GM19238 (cell line): ENCODE data around the gene MKLN1.
"Not testable (repeated sequence)": the region's sequence is repeated elsewhere in the genome, so short reads cannot be mapped to it uniquely, and the experiment has no call there.

Experiments used
- DNase-seq: peaks from one replicate; pipeline ENCODE4 v3.0.0; 2011; ENCODE audit warnings: low spot score; ENCODE audit not compliant: insufficient read length

The MKLN1 gene

DNA sequence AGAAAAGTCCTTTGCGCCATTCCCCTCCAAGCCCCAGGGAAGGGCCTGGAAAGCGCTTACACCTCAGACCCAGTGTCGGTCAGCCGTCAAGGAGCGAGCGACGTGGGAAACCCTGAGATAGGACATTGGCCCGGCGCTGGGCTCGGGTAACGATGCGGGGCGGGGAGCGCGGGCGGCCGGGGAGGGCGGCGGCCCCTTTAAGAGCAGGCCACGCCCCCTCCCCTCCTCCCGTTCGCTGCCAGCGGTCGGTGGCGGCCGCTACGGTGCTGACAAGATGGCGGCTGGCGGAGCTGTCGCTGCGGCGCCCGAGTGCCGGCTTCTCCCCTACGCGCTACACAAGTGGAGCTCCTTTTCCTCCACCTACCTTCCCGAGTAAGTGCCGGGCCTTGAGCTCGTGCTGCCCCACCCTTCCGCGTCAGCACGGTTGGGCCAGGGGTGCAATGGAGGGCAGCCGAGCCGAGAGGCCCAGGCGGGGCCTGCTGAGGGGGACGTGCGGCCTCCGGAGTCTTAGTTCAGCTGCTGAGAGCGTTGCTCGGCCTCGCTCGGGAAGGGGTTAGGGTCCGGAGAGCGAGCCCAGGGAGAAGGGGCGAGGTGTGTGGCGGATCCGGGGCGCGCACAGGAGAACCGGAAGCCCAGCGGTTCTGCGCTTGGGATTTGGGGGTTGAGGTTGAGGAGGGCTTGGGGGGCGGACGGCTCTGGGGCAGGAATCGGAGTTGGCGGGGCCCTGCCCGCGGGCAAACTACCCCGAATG is at the start of gene MKLN1:
Gene MKLN1 (plus strand): TSS at position 251 of the 751 bp plus-strand sequence. CDS start 24 bp downstream, at position 275.
- peak; percentile 80 for DNase-seq

DNA sequence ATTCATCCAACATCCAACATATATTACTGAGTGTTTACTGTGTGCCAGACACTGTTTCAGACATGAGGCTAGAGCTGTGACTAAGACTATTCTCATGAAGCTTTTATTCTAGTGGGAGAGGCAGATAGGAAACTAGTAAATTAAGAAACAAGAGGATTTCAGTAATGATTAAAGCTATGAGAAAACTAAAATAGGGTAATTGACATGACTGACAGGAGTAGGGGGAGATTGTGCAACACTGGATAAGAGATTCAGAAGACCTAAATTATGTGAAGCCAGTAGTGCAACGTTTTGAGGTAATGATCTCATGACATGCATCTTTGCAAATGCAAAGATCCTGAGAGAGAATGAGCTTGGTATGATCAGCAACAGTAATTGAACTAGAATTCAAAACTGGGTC is 48.6 kb upstream of the MKLN1 start:
- DNase-seq, result no peak

DNA sequence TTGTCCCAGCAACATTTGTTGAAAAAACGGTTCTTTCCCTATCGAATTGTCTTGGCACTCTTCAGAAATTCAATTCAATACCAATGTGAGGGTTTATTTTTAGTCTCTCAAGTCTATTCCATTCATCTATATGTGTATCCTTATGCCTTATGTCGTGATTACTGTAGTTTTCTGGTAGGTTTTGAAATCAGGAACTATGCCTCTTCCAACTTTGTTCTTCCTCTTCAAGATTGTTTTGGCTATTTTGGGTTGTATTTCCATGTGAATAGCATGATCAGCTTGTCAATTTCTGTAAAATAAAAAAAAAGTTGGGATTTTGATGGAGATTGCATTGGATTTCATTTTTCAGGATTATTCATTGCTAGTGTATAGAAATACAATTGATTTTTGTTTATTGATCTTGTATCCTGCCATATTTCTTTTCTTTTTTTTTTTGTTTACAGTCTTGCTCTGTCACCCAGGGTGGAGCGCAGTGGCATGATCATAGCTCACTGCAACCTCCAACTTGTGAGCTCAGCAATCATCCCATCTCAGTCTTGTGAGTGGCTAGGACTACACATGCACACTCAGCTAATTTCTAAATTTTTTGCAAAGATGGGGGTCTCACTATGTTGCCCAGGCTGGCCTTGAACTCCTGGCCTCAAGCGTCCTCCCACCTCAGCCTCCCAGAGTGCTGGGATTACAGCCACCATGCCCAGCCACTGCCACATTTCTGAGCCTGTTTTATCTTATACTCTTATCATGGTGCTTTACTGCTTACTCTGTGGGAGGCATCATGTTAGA is 46.2 kb upstream of the MKLN1 start:
- DNase-seq, result no peak

DNA sequence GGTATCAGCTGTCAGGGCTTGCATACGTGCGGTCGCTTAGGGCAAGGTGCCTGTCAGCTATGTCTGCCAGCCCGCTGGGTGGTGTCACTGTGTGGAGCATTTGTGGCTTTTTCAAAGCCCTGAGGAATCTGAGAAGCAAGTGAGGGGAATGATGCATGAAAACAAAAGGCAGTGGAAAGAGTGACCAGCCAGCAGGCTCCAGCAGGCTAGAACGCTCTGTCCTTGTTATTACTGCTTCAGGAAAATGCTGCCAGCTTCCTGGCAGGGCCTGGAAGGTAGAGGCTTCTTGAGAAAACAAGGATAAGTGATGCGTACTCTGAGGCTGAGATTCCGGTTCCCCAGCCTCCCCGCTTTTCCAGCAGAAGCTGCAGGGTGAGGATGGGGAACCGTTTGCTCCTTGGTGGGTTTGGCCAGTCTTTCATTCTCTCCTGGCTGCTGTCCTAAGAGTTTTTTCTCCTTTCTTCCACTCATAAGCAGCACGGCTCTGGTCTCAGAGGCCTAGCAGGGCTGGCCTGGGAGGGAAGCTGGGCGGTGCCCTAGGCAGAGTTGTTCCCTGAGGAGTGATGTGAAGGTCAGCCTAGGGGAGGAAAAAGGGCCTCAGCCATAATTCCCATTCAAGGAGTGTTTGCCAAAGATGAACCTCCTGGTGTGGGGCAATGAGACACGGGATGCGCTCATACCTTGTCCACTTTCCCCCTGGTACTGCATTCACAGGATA is 42.8 kb upstream of the MKLN1 start:
- DNase-seq, result no peak

DNA sequence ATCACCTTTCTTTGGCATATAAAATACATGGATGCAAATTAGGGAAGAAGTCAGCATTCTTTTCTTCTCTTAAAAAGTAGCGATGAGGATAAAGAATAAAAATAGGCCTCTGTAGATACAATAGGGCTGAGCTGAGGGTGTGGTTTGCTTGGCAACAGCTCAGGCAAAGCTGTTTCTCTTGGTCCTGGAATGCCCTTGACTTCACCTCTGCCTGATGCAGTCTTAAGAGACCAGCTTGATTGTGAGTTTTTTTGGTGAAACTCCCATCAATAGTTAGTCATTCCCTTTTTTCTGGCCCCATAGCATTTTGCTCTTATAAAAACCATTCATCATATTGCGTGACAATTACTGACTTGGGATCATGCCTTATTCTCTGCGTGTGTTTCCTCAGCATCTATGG is 42.1 kb upstream of the MKLN1 start:
- no peak for DNase-seq

DNA sequence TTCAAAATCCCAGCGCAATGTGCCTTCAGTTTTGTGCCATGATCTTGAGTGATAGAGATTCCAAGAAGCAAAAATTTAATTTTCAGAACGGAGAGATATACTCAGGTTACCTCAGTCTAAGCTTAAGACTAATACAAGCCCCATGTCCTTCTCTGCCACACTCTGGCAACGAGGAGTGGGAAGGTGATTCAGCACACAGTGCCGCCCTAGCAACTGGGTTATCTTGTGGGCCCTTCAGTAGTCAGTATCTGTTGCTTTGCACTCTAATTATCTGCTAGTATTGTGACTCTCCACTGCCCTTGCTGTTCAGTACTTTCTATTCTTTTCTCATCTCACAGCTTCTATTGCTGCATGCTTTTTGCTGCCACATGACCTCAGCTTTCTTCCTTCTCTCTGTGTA is 39.2 kb upstream of the MKLN1 start:
- DNase-seq, result no peak

DNA sequence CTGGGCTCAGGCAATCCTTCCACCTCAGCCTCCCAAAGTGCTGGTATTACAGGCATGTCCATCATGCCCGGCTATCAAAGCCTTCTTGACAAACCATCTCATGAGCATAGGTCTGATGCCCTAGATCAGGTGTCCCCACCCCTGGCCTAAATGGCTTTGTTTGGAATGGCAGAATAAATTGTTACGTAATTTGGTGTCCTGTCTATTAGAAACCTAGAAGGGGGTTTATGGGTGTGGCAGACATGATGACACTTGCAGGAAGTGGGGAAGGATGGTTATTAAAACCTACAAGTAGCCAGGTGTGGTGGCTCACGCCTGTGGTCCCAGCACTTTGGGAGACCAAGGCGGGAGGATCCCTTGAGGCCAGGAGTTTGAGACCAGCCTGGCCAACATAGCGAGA is 38.6 kb upstream of the MKLN1 start:
- DNase-seq, result no peak

DNA sequence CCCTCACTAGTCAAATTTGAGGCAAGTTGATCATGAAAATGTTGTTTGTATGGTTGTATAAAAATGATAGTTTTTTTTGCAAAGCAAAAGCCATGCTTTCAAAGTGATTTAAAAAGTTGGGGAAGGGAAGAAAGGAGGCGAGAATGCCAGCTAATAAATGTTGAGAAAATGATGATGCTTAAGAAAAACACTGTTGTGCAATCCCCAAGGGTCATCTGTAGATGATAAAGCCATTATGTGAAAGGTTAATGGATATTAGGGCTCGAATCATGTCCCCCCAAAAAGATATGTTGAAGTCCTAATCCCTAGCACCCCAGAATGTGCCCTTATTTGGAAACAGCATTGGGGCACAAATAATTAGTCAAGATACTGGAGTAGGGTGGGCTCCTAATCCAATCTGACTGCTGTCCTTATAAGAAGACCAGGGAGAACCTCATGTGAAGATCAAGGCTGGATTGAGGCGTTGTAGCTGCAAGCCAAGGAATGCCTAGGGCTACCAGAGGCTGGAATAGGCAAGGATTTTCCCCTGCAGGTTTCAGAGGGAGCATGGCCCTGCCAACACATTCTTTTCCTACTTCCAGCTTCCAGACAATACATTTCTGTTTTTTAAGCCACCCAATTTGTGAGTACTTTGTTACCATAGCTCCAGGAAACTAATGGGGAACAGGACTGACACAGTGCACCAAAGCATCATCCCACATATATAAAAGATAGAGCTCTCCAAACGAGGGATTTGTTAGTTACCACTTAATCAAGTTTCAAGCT is 35.4 kb upstream of the MKLN1 start:
- DNase-seq, result no peak

DNA sequence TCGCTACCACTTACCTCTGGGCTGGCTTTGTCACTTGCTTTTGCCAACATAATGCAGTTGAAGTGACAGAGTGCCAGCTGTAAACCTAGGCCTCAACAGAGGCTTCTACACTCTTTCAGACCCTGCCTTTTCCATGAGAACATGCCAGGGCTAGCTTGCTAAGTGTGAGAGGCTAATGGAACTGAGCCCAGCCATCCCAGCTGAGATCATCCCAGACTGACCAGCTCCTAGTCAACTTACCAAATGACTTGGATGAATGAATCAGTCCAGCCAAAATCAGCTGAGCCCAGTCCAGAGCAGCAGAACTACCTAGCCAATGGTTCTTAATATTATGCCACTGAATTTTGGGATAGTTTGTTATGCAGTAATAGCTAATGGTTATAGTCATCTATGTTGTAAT is 34.7 kb upstream of the MKLN1 start:
- no peak for DNase-seq

DNA sequence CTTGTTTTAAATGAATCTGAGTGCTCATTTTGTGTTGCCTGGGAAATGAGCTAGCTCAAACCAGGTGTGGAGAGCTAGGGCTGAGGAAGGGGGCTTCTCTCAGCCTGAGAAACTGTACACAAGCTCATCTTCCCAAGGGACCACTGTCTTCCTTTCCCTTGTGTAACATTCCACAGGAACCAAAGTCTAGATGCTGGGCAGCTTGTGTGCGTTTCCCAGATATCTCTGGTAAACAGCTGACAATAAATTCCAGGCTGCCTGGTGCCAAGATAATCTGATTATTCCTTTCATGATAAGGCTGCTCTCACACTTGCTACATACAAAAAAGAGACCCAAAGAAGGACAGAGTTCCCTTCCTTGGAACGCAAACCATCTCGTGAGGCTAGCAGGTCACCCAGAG is 33.1 kb upstream of the MKLN1 start:
- no peak for DNase-seq

DNA sequence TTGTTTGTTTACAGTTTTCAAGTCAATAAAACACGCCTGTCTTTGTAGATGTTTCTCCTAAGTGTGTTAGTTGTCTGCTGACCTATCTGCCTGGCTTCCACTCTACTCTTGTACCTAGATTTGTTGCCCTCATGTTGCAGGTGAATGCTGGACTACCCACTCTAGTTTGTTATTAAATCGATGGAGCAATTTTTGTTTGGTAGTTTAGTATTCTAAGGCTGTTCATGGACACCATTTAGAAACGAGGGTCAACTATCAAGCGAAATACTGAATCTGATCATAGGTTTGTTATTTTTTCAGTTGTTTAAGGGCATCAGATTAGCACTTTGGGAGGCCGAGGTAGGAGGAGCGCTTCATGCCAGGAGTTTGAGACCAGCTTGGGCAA is 29.1 kb upstream of the MKLN1 start:
- DNase-seq, result no peak

DNA sequence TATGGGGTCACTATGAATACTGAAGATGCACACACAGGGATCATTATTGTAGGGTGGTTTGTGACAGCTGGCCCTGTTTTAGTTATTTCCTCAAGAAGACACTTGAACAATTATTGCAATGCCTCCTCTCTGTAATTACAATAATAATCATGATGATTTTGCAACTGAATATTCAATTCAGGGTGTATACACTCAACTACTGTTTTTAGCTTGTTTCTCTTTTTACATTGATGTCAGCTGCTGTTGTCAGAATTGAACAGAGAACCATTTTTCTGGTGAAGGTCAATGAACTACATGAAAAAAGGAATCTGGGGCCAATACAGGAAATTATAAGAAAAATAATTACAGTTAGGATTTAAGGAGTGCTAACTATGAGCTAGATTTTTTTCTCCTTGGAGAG is 28.6 kb upstream of the MKLN1 start:
- DNase-seq, result no peak

DNA sequence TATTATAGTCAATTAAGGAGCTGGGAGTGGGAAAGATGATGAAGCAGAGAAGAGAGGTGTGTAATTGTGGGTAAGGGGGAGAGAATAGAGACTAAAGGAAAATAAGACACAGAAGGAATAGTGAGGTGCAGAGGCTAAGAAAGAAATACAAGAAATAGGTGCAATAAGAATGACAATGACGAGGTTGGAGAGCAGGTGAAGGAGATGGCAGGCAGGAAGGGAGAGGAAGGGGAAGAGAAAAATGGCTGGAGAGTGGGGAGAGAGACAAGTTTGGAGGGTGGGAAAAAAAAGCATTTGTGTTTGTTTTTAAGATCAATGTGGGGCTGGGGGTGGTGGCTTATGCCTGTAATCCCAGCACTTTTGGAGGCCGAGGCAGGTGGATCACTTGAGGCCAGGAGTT is 27.6 kb upstream of the MKLN1 start:
- DNase-seq, result no peak

DNA sequence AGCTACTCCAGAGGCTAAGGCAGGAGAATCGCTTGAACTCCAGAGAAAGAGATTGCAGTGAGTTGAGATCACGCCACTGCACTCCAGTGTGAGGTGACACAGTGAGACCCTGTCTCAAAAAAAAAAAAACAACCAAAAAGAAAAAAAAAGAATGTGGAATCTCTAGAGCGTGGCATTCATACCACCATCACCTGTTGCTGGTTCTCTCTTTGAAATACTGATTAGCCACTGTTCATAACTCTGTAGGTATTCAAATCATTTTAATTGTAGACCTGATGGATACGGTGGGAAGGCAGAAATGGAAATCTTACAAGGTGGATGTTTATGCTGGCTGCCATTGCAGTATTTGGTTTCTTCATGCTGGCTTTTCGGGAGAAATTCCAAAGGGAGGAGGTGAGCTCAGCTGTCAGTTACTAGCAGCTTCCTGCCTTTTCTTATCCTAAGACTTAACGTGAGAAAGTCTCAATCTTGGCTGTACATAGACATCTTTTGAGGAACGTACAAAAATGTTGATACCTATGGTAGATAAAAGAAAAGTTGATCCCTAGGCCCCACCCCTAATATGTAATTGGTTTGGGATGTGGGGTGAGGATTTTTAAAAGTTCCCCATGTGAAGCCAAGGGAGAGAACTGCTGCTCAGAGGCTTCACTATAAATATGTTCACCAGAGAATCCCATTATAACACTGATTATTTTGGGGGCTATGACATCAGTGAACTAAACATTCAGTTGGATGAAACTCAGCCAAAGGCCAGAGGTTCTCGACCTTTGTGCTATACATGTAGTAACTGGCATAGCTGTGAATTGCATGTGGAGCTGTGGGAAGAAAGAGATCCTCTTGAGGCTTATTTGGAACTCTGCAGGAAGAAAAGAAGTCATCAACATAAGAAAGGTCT is 26.9 kb upstream of the MKLN1 start:
- no peak for DNase-seq

DNA sequence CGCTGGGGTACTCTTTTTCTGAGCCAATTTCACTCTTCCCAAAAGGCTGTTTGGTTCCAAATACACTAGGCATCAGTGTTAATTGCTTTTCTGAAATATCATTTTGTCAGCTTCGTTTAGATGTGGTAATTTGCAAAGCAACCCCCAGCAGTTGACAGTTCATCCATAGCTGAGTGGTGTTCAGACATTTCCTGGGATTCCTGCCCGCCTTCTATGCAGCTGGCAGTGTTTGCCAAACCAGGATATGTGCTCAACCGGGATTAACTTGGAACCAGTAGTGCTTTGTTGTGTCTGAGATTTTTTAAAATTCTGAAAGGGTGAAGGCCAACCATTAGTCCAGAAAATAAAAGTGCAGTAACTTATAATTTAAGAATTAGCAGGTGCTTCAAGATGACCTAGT is 25.2 kb upstream of the MKLN1 start:
- no peak for DNase-seq

DNA sequence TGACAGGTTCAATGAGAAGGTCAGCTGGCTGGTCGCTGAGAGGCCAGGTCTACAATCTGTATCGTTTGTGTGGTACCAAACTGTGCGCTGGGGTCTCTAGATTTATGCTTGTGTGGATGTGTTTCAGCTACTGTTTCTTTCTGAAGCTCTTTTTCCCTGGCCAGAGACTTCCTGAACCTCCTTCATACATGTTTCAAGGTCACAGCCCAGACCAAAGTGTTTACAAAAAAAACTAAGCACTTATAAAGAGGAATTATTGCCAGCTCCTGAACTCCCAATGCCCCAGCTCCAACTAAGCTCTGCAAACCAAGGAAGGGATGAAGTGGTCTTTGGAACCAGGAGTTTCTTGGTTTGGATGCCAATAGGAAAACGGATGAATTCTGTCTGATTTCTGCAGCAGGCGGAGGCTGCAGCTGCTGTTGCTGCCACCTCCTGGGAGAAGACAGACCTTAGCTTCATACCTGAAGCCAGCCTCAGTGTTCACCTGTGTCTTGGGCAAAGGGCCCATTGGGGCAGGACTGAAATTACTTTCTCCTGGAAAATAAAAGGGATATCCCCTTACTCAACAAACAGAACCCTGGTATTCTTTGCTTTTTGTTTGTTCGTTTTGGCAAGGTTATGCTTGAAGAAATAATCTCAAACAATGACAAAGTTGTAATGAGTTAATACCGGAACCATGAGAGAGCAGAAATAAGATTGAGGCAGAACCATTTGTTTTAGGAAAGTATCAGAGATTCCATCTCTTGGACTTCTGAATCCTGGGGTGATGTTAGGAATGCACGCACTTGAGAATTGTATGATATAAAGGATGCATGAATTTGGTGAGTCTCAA is 24.6 kb upstream of the MKLN1 start:
- peak; percentile 17 for DNase-seq

DNA sequence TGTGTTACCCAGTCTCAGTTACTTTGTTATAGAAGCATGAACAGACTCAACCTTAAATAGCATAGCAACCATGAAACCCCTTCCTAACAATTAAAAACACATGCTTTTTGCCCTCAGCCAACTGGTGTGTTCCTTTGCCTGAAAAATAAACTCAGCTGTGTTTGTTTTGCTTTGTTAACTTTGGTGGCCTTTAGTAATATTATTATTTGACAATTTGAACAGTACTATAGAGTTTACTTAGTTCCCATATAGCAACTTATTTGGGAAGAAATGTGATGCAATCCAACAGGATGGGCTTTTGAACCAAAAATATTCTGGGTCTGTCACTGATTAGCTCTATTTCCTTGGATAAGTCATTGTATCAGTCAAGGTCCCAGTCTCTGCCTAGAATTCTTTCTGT is 22.5 kb upstream of the MKLN1 start:
- no peak for DNase-seq

DNA sequence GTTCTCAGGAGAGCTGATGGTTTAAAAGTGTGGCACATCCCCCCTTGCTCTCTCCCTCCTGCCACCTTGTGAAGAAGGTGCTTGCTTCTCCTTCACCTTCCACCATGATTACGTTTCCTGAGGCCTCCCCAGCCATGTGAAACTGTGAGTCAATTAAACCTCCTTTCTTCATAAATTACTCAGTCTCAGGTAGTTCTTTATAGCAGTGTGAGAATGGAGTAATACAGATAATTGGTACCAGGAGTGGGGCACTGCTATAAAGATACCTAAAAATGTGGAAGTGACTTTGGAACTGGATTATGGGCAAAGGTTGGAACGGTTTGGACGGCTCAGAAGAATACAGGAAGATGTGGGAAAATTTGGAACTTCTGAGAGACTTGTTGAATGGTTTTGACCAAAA is 21.6 kb upstream of the MKLN1 start:
- DNase-seq, result not testable (repeated sequence)

DNA sequence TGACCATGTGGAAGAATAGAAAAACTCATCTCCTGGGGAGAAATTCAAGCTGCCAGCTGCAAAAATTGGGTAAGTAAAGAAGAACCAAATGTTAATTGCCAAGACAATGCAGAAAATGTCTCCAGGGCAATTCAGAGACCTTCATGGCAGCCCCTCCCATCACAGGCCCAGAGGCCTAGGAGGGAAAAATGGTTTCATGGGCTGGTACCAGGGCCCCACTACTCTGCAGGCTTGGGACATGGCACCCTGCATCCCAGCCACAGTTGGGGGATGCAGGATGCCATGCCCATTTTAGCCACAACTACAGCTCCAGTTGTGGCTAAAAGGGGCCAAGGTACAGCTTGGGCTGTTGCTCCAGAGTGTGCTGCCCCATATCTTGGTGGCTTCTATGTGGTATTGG is 20.9 kb upstream of the MKLN1 start:
- no peak for DNase-seq

DNA sequence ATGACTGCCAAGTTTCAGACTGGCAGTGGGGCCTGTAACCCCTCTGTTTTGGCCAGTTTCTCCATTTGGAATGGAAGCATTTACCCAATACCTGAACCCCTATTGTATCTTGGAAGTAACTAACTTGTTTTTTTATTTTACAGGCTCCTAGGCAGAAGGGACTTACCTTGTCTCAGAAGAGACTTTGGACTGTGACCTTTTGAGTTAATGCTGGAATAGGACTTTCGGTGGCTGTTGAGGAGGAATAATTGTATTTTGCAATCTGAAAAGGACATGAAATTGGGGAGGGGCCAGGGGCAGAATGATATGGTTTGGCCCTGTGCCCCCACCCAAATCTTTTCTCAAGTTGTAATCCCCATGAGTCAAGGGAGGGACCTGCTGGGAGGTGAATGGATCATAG is 20.0 kb upstream of the MKLN1 start:
- no peak for DNase-seq
